ENCODE data around the gene CASP3.
"Not testable (repeated sequence)": the region's sequence is repeated elsewhere in the genome, so short reads cannot be mapped to it uniquely, and the experiment has no call there.

Gene CASP3

GRCh38 chr4:184668096-184668495, 18.8 kb upstream of the CASP3 start:
- DNase-seq (ENCODE audit: extremely low spot score), result no peak
- ChIA-PET CTCF (interaction anchor here (2.5 kb wide), 1 partner anchor 16 kb away, joined by 12 read pairs; no protein-coding TSS in a partner anchor), POLR2A (no interaction called here)
- TF ChIP-seq, protein P1, sequence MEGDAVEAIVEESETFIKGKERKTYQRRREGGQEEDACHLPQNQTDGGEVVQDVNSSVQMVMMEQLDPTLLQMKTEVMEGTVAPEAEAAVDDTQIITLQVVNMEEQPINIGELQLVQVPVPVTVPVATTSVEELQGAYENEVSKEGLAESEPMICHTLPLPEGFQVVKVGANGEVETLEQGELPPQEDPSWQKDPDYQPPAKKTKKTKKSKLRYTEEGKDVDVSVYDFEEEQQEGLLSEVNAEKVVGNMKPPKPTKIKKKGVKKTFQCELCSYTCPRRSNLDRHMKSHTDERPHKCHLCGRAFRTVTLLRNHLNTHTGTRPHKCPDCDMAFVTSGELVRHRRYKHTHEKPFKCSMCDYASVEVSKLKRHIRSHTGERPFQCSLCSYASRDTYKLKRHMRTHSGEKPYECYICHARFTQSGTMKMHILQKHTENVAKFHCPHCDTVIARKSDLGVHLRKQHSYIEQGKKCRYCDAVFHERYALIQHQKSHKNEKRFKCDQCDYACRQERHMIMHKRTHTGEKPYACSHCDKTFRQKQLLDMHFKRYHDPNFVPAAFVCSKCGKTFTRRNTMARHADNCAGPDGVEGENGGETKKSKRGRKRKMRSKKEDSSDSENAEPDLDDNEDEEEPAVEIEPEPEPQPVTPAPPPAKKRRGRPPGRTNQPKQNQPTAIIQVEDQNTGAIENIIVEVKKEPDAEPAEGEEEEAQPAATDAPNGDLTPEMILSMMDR (IDR thresholded peaks at IDR 0.05; ENCODE audit: control extremely low read depth, extremely low read depth, low read depth, missing control alignments), result no peak

- ChIA-PET CTCF (interaction anchor here (1.2 kb wide), 1 partner anchor 47 kb away, joined by 3 read pairs; no protein-coding TSS in a partner anchor), POLR2A (no interaction called here)
- TF ChIP-seq, protein P1 (IDR thresholded peaks at IDR 0.05; ENCODE audit: control extremely low read depth, extremely low read depth, low read depth, missing control alignments), result no peak
- DNase-seq (ENCODE audit: extremely low spot score), result no peak
Observed at GRCh38 chr4:184666670-184667069, 17.4 kb upstream of the CASP3 start.

DNA sequence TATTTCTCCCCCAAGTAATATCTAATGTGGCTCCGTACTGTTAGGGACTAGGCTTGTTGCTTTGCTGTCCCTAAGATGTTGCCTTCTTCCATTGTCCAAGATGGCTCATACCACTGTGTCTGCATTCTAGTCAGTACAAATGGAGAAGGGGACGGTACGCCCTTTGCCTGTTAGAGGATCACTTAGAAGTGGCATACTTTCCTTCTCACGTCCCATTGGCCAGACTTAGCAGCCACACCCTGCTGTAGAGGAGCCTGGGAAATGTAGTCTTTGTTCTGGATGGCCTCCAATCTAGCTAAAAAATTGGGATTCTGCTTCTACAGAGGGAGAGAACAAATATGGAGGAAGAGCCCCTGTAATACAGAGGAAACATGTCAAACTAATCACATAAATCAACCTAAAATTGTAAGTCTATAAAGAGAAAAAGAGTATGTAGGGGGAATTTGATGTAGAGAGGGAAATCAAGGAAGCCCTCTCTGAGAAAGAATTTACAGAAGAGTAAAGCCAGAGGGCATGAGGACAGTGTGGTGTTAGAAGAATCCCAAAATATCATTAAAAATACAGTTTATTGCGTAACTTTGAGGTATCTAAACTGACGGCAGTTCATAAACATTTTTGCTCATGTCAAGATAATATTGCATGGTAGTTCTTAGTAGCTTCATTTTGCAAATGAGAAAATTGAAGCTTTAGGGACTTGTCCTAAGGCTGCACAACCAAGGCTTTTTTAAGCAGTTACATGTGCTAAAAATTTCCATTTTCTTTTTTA, 15.4 kb upstream of the CASP3 start:
- TF ChIP-seq, protein P1 (IDR thresholded peaks at IDR 0.05; ENCODE audit: control extremely low read depth, extremely low read depth, low read depth, missing control alignments), result no peak
- ChIA-PET CTCF (interaction anchor here (1.0 to 1.3 kb wide), 3 partner anchors 11 to 51 kb away, joined by 3 to 4 read pairs (median 3); no protein-coding TSS in a partner anchor), POLR2A (no interaction called here)
- DNase-seq (ENCODE audit: extremely low spot score), result no peak

DNA sequence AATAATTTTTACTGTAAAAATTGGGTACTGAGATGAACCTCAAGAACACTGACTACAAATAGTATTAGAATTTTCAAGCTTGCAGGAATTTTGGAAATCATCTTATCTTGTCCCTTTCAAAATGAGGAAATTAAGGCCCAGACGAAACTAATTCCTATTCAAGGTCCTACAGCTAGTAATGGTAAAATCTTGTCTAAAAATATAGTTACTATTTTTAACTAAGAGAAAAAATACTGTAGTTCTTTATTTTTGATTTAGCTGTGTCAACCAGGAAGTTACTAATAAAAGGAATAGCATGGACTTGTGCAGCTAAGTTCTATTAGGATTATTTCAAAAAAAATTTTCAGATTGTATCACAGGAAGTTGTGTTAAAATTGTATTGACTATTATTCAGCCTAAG, 13.0 kb upstream of the CASP3 start:
- POLR2A ChIA-PET, result interaction anchor here (0.5 kb wide), 1 partner anchor 13 kb away, joined by 3 read pairs; the partner anchor contains the start of gene PRIMPOL
- TF ChIP-seq, protein P1 (IDR thresholded peaks at IDR 0.05; ENCODE audit: control extremely low read depth, extremely low read depth, low read depth, missing control alignments), result no peak
- DNase-seq (ENCODE audit: extremely low spot score), result no peak
- CTCF ChIA-PET, result interaction anchor here (0.8 to 1.4 kb wide), 8 partner anchors 8 to 398 kb away, joined by 3 to 6 read pairs (median 3); no protein-coding TSS in a partner anchor

DNA sequence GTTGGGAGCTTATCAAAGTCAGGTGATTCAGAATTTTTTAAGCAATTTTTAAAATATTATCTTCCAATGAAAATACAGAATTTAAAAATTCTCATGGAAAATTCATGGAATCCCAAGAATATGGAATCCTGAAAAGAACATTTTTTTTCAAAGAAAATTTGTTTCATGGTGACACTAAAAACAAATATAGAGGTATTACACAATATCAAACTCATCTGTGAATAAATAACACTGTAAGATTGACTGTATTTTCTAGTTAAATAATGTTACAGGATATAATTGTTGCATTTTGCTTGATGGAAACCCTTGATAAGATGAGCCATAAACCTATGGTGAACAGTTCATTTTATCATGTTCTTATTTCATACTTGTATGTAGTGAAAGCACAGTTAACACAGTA, 11.7 kb upstream of the CASP3 start:
- ChIA-PET CTCF (interaction anchor here (1.1 to 1.4 kb wide), 3 partner anchors 11 to 25 kb away, joined by 3 read pairs; no protein-coding TSS in a partner anchor), POLR2A (no interaction called here)
- no peak for DNase-seq (ENCODE audit: extremely low spot score)
- TF ChIP-seq, protein P1 (IDR thresholded peaks at IDR 0.05; ENCODE audit: control extremely low read depth, extremely low read depth, low read depth, missing control alignments), result no peak

DNA sequence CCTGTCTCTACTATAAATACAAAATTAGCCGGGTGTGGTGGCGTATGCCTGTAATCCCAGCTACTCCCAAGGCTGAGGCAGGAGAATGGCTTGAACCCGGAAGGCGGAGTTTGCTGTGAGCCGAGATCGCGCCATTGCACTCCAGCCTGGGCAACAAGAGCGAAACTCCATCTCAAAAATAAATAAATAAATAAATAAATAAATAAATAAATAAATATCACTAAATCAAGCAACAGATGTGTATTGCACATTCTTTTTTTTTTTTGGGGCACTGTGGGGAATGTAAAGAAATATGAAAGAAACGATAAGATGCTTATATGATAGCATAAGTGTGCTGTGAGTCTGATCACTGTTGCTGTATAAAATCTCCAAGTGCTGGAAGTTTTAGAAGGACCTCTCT, 8.6 kb upstream of the CASP3 start:
- DNase-seq (ENCODE audit: extremely low spot score); POLR2A ChIA-PET: not testable (repeated sequence)
- CTCF ChIA-PET, result interaction anchor here (1.9 kb wide), 1 partner anchor 11 kb away, joined by 5 read pairs; no protein-coding TSS in a partner anchor

- TF ChIP-seq, protein P1 (IDR thresholded peaks at IDR 0.05; ENCODE audit: control extremely low read depth, extremely low read depth, low read depth, missing control alignments), result no peak
- ChIA-PET POLR2A (no interaction called here), CTCF (interaction anchor here (1.1 to 1.9 kb wide), 2 partner anchors 12 to 32 kb away, joined by 3 to 5 read pairs; no protein-coding TSS in a partner anchor)
- DNase-seq (ENCODE audit: extremely low spot score), result no peak
Observed at GRCh38 chr4:184657144-184657543, 7.9 kb upstream of the CASP3 start.

Measured in GM10248 (cell line).